Stomach (tissue), 9 donors: ENCODE data around the gene LRRC4B. TPM values are rescaled to one million over a fixed set of nuclear protein-coding genes. Genes with fewer than 3 reads are reported as not detected.

ENCODE experiments used
- DNase-seq, 2 donors: peaks; one replicate each; pipeline versions ENCODE4 v3.0.0 to v3.0.0-alpha.2; 2013 to 2019
- H3K27ac ChIP-seq, 5 donors: fragments of 200-600 bp in 4 of 5; sonication (generic) in 4 of 5; one replicate each; pipeline ENCODE4 v1.5.1; 2013 to 2019; ENCODE audit warnings: mild to moderate bottlenecking in 1 of 5, moderate library complexity in 1 of 5
- H3K27me3 ChIP-seq, 3 donors: fragments of 200-600 bp; sonication (generic); one replicate each; pipeline ENCODE4 v1.5.1; 2017 to 2019; ENCODE audit warnings: mixed run types in 1 of 3
- H3K36me3 ChIP-seq, 4 donors: fragments of 200-600 bp; sonication (generic); 1 replicate in 3 of 4; 2 replicates in 1 of 4; pipeline ENCODE4 v1.5.1; 2016 to 2019
- H3K4me1 ChIP-seq, 4 donors: fragments of 200-600 bp; sonication (generic); one replicate each; pipeline ENCODE4 v1.5.1; 2016 to 2019
- H3K4me3 ChIP-seq, 4 donors: fragments of 200-600 bp; sonication (generic) in 3 of 4; one replicate each; pipeline ENCODE4 v1.5.1; 2016 to 2019; ENCODE audit warnings: mild to moderate bottlenecking in 1 of 4
- H3K9me3 ChIP-seq, 4 donors: fragments of 200-600 bp; sonication (generic); one replicate each; pipeline ENCODE4 v1.5.1; 2016 to 2019
- CTCF ChIP-seq, 7 experiments: fragments of 450-650 bp in 4 of 7; fragments of 200-600 bp in 3 of 7; sonication (generic) in 3 of 7; IDR thresholded peaks; one replicate each; pipeline ENCODE4 v1.5.1; 2016 to 2019; ENCODE audit warnings: antibody characterized with exemption in 7 of 7, control low read depth in 2 of 7, mild to moderate bottlenecking in 1 of 7
- EP300 ChIP-seq: sonication (generic); formaldehyde crosslinking; IDR thresholded peaks from one replicate; pipeline ENCODE4 v1.6.1; 2017; ENCODE audit warnings: antibody characterized with exemption
- POLR2A ChIP-seq, 4 donors: fragments of 450-650 bp; IDR thresholded peaks; one replicate each; pipeline ENCODE4 v1.6.1; 2016; ENCODE audit warnings: antibody characterized with exemption in 4 of 4, control low read depth in 2 of 4, mild to moderate bottlenecking in 1 of 4, moderate library complexity in 1 of 4
- POLR2AphosphoS5 ChIP-seq, 3 donors: sonication (generic); formaldehyde crosslinking; IDR thresholded peaks; one replicate each; pipeline ENCODE4 v1.6.1; 2016; ENCODE audit warnings: antibody characterized with exemption in 3 of 3
- WGBS, 5 donors: extraction: QIAGEN DNeasy Blood & Tissue Kit in 3 of 5; methylation state at CpG; one replicate each; pipeline versions ENCODE4 v1.1.5 to v1.1.7; 2013 to 2018; 5-methylcytosine and 5-hydroxymethylcytosine counted together
- intact Hi-C: fragments of 100-400 bp; cut with DNase I; formaldehyde crosslinking; loops from one replicate; pipeline ENCODE4 v1.15.1; 2023; ENCODE audit warnings: low total_unique reads
- polyA plus RNA-seq, 3 donors: library from polyadenylated mRNA; stranded (reverse); fragments of 200-250 nt; gene quantifications; one replicate each; pipeline ENCODE4 v1.2.3, GENCODE V29; 2013
- total RNA-seq, 5 donors: library from RNA; depleted of rRNA; stranded (reverse); fragments of >200 nt; gene quantifications; one replicate each; pipeline versions ENCODE4 v1.1.0 to v1.2.3, GENCODE V29; 2014 to 2016
- donor health status: healthy with polysubstance abuse.
- donor health status: Bipolar disorder and iron deficiency.
- donor health status: healthy.

The LRRC4B gene
- total and polyA plus RNA-seq, 8 donors: 0.45 to 4.4 (median 1.5) TPM; not detected in 1

- DNase-seq: no peak
- no peaks in the 10 kb centered on the region for H3K9me3 ChIP-seq
Observed at GRCh38 chr19:50509366-50509765, 58.9 kb downstream of the LRRC4B start.

GRCh38 chr19:50508843-50509190, 59.4 kb downstream of the LRRC4B start:
- H3K27ac ChIP-seq: no peak overlapping the region
- no peak for DNase-seq
- no peaks in the 10 kb centered on the region for H3K9me3 ChIP-seq
- peaks cover 5 to 22% (median 20%) of the 10 kb centered on the region in 4 donors for H3K4me1 ChIP-seq
- 87 to 97% (median 93%) methylated on average over 3 of the region's 3 CpGs for WGBS, 5 donors
- TF ChIP-seq EP300: no peak
- TF ChIP-seq CTCF (IDR thresholded peaks at IDR 0.05): no peak
- H3K4me3 ChIP-seq: no peak overlapping the region
- intact Hi-C loops: no loop called here
- H3K36me3 ChIP-seq: peaks cover 0 to 12% (median 11%) of the 10 kb centered on the region in 4 donors
- no peaks in the 10 kb centered on the region for H3K27me3 ChIP-seq

More at GRCh38 chr19:50509366-50509765, 58.9 kb downstream of the LRRC4B start:
- H3K27ac ChIP-seq: no peak overlapping the region
- peaks cover 5 to 22% (median 20%) of the 10 kb centered on the region in 4 donors for H3K4me1 ChIP-seq
- H3K4me3 ChIP-seq: no peak overlapping the region
- intact Hi-C loops: no loop called here
- H3K36me3 ChIP-seq: peaks cover 0 to 12% (median 11%) of the 10 kb centered on the region in 4 donors
- H3K27me3 ChIP-seq: peaks cover 0 to 3% (median 0%) of the 10 kb centered on the region in 3 donors
- TF ChIP-seq EP300 (no peak), POLR2AphosphoS5 (IDR thresholded peaks at IDR 0.05) (no peak), POLR2A (IDR thresholded peaks at IDR 0.05) (no peak)
- WGBS, 5 donors: 85 to 89% (median 86%) methylated on average over 11 of the region's 11 CpGs

GRCh38 chr19:50507376-50507775, 60.9 kb downstream of the LRRC4B start:
- intact Hi-C loops: no loop called here
- peaks cover 5 to 21% (median 19%) of the 10 kb centered on the region in 4 donors for H3K4me1 ChIP-seq
- WGBS, 5 donors: 89 to 95% (median 92%) methylated on average over 8 of the region's 8 CpGs
- no peak for TF ChIP-seq CTCF (IDR thresholded peaks at IDR 0.05)
- no peak for TF ChIP-seq EP300
- TF ChIP-seq POLR2AphosphoS5 (IDR thresholded peaks at IDR 0.05): no peak
- TF ChIP-seq POLR2A (IDR thresholded peaks at IDR 0.05): no peak
- no peak overlapping the region for H3K4me3 ChIP-seq
- peaks cover 0 to 12% (median 11%) of the 10 kb centered on the region in 4 donors for H3K36me3 ChIP-seq
- no peaks in the 10 kb centered on the region for H3K9me3 ChIP-seq
- DNase-seq: no peak
- no peak overlapping the region for H3K27ac ChIP-seq
- no peaks in the 10 kb centered on the region for H3K27me3 ChIP-seq

- TF ChIP-seq POLR2A (IDR thresholded peaks at IDR 0.05): no peak
- no peak for TF ChIP-seq CTCF (IDR thresholded peaks at IDR 0.05)
- no peak for TF ChIP-seq EP300
- TF ChIP-seq POLR2AphosphoS5 (IDR thresholded peaks at IDR 0.05): no peak
- Histone ChIP-seq H3K9me3 (no peaks in the 10 kb centered on the region), H3K36me3 (peaks cover 0 to 12% (median 11%) of the 10 kb centered on the region in 4 donors), H3K4me3 (no peak overlapping the region), H3K27ac (no peak overlapping the region), H3K27me3 (no peaks in the 10 kb centered on the region), H3K4me1 (peaks cover 5 to 14% (median 13%) of the 10 kb centered on the region in 4 donors)
- WGBS, 5 donors: 90 to 97% (median 94%) methylated on average over 4 to 10 of the region's 10 CpGs
- intact Hi-C loops: no loop called here
- no peak for DNase-seq
Observed at GRCh38 chr19:50506700-50507099, 61.5 kb downstream of the LRRC4B start.

- H3K27ac ChIP-seq: no peak overlapping the region
- H3K27me3 ChIP-seq: no peaks in the 10 kb centered on the region
- no peaks in the 10 kb centered on the region for H3K9me3 ChIP-seq
- H3K4me3 ChIP-seq: no peak overlapping the region
- WGBS, 5 donors: 89 to 93% (median 91%) methylated on average over 8 to 30 of the region's 30 CpGs
- peaks cover 0 to 12% (median 11%) of the 10 kb centered on the region in 4 donors for H3K36me3 ChIP-seq
- TF ChIP-seq POLR2AphosphoS5 (IDR thresholded peaks at IDR 0.05): no peak
- TF ChIP-seq EP300: no peak
- no peak for TF ChIP-seq CTCF (IDR thresholded peaks at IDR 0.05)
- no peak for TF ChIP-seq POLR2A (IDR thresholded peaks at IDR 0.05)
- intact Hi-C loops: no loop called here
- no peak for DNase-seq
- H3K4me1 ChIP-seq: peaks cover 5 to 12% (median 10%) of the 10 kb centered on the region in 4 donors
Observed at GRCh38 chr19:50505856-50506611, 62.2 kb downstream of the LRRC4B start.
